Measurements from ENCODE around the gene BMP2K.

GRCh38 chr4:78889955-78890354, 113.8 kb downstream of the BMP2K start:
- TF ChIP-seq CTCF (IDR thresholded peaks at IDR 0.05; ENCODE audit: insufficient read depth, low read depth, low read length): no peak
- TF ChIP-seq EZH2 (IDR thresholded peaks at IDR 0.05; ENCODE audit: insufficient read depth, low read length): no peak
